Hepatic stellate cell (primary cell): ENCODE results near the gene HGF.
"Not testable (repeated sequence)": the region's sequence is repeated elsewhere in the genome, so short reads cannot be mapped to it uniquely, and the experiment has no call there.

Source experiments
- DNase-seq: peaks from one replicate; pipeline ENCODE4 v3.0.0; 2011; ENCODE audit warnings: low spot score

Gene HGF

DNA sequence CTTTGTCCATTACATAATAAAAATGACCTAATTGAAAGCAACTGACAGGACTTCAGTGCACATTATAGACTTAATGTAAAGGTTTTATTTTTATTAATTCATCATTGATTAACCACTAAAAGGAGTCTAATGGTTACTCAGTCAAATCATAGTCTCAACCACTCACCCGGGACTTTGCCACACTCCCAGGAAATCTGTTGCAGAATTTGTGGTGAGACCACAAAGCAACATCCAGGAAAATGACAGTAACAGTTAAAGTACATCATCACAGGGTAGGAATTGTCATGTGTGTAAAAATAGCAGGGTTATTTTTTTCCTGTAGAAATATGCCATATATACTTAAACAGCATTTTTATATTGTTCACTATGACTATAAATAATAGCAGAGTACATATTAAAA, 6.3 kb upstream of the HGF start:
- no peak for DNase-seq

DNA sequence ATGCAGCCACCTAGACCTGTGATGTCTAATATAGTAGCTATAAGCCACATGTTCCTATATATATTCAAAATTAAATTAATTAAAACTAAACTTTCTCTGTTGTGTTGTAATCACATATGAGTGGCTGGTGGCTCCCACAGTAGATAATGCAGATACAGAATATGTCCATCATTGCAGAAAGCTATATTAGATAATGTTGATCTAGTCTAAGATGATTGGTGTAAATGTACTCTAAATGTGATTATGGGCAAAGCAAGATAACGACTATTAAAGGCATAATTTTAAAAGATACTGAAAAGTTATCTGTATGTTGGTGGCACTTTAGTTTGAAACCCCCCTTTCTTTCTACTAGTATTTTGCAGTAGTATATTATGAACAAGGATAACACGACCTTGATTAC, 5.7 kb upstream of the HGF start:
- DNase-seq = no peak

DNA sequence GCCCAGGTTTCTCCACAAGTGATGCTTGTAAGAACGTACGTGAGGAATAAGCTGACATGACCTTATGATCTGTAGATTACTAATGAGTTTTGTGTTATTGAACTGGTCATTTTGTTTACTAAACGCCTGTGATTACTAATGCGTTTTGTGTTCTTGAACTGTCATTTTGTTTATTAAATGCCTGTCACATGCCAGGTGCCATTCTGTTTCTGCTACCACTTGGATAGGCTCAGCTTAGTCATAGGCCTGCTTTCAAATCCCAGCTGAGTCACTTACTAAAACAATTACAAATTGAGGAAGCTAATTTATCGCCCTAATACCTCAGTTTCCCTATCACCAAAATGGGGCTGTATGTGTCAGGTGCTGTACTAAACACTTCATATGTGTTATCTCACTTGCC, 4.7 kb upstream of the HGF start:
- DNase-seq = no peak

DNA sequence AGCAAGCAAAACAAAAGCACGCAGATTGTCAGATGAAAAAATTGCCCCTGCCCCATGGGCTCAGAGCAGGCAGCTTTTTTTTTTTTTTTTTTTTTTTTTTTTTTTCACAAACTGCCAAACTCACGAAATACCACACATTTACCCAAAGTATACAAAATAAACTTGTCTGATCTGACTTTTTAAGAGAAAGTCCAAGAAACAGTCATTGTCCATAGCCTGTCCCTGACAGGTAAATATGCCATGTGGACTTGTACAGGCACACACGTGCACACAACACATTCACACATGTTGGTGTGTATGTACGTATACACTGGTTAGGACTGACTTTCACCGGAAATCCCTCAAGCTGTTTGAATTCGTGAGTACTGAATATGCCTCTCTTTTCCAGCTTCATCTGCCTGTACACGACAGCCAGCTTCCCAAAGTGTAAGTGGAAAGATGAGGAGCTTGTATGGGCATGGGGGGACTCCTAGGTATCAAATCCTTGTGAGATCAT, 929 bp upstream of the HGF start:
- DNase-seq = no peak

DNA sequence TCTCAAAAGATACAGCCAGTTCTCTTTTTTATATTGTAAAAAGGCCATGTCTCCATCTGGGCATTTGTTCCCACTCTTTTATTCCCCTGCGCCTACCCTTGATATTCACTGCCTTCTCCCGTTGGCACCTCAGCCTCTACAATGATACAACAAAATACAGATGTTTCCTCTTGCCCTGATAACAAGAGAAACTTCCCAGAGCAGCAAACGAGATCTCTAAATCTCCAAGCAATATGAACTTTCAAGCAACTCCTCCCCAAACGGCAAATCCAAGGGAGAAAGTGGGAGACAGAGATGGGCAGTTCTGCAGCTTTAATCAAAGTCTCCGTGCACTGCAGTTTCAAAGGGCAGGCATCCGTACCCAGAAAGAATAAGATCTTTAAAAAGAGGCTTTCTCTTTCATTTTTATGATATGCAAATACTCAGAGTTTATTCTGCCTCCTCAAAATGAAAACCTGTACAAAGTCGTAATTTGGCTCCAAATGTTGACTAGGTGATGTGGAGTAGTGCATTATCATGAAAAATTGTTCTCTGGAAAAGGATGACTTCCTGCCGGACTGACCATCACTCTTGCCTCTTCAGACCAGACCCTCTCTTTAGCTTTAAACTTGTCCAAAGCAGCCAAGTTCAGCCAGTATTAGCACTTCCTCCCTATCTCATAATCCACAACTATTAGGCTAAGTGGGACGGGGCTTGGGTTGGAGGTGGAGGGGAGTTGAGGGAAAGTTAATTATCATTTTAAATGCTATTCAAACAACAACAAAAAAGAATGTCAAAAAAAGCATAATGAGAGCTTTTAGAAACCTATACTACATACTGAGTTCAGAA, 682 bp downstream of the HGF start:
- no peak for DNase-seq

DNA sequence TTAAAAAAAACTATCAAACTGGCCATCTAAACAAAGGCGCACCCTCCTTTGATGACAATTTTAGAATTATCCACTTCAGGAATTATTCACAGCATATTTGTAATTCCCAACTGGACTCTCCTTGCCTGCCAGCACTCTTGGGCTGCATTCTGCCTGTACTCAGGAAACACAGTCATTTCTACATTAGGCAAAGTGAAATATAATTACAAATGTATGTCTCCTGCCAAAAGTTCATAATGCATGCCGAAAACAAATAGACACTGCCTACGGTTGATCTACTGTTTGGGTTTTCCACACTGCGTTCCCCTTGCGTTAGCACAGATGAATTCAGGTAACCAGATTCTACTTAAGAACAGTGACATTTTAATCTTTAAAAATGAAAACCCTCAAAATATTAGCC, 1.9 kb downstream of the HGF start:
- peak; percentile 12 for DNase-seq

DNA sequence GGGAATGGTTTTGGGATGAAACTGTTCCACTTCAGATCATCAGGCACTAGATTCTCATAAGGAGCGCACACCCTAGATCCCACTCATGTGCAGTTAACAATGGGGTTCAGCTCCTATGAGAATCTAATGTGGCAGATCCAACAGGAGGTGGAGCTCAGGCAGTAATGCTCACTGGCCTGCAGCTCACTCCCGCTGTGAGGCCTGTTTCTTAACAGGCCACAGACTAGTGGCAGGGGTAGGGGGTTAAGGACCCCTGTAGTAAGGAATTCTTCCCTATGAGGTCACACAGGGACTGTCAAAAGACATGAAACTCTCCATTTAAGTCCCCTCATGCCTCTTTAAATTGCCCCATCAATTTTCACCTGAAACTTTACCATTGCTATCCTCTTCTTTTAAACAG, 8.0 kb downstream of the HGF start:
- DNase-seq = no peak

DNA sequence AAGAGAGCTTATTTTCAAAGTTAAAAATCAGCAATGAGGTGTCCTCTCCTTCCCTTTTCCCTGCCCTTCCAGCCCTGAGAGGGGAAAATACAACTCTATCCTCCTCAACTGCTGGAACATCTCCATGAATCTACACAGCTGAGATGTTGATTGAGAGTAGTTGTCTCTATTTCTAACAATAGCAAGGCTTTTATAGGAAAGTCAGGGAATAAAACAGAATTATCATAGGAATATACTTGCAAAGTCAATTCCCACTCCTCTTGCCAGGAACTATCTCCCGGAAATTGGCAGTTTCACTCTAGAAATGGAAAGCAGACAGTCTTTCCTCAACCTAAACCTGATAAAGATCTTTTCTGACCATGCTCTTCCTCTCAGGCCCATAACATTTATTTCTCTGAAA, 8.8 kb downstream of the HGF start:
- DNase-seq = no peak

DNA sequence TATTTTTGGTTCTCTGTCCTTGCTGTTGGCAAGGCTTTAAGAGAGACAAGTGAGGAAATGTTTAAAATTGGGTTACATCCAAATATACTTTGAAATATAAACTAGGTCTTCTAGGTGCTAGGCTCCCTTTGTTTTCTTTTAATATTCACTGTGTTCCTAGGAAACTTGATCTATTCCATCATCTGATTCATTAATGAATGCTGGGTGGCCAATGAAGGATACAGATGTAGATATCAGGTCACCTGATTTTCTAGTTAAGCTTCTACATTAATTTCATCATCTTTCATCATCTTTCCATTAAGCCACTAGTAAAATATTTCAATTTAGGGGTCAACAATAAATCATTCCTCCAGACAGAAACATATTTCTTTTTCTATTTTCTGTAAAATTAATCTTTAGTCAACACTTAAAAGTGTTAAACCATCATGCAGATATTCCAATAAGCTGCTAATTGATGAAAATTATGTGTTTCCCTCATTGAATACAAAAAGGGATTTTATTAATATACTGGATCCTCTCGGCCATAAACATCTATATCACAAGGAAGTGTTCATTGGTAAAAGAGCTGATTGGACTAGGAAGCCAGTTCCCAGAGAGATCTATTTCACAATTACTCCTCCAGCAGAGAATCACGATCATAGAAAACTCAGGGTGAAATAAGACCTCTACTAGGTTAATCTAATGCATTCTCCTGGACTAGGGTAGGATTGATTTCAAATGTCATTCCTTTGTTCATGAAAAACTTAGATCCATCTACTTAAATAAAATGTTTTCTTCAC, 14.7 kb downstream of the HGF start:
- DNase-seq = no peak

DNA sequence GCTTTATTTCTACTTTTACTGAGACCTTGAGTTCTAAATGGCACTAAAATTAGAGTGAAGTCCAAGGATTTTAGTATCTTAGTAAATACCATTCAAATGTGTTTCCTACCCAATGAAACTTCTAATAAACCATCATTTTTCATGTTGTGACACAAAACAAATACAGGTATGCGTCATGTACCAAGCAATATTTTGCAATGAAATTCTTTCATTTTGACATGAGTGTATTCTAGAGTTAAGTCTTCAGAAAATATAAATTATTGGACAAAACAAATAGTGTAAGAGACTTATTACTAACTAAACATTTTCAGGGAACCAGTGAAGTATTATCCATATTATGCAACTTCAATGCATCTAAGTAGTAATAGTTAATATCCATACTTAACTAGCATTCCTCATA, 16.5 kb downstream of the HGF start:
- DNase-seq = no peak

DNA sequence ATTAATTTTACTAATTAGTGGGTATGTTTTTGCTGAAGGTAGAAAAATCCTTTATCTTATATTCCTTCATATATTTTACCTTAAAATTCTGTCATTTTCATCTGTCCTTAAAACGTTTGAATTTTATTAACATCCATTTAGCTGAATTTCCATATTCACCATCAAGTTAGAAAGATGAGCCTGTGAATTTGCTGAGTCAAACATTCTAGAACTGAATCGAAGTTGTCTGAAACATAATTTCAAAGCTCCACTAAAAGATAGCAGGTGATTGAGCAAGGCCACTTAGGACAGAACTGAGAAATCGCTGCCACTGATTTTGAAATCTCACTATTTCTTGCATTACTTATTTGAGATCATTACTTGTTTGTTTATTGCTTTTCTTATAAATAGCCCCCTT, 17.5 kb downstream of the HGF start:
- DNase-seq = no peak

DNA sequence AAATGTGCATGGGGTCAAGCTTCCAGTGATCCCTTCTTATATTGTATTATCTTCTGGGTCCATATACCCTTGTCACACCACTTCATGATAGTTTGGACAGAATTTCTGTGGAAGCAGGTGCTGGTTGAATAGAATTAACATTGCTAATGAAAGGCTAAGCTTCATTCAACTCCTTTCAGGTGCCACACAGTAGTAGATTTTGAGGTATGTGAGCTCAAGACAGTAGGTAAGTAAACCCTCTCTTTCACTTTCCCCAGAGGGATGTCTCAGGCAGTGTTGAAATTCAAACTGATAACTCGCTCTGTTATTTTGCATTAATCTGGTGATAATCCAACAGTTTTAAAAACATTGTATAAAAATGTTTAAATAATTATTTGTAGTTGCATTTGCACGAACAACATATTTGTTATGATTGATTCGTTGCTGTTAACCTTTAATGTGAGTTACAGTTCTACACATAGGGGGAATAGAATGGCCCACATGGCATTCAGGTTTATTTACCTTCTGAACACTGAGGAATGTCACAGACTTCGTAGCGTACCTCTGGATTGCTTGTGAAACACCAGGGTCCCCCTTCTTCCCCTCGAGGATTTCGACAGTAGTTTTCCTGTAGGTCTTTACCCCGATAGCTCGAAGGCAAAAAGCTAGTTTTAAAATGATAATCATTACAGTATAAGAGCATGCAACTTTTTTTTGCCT, 18.1 kb downstream of the HGF start:
- no peak for DNase-seq

DNA sequence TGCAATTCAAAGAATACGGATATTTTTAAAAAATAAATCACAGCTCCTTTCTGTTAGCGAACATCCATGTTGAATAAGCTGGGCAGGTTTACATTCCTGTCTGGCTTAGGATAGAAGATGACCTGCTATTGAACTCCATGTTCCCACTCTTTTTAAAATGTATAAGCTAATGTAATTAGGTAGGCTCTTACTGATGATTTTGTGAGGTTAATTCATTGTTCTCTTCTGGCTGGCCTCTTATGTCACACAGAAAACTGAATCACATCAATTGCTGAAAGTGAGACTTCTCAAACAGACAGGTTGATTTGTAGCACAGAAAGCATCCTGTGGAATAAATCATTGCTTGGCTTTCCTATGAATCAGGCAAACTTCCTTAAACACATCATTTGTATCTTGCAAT, 24.2 kb downstream of the HGF start:
- DNase-seq = no peak

DNA sequence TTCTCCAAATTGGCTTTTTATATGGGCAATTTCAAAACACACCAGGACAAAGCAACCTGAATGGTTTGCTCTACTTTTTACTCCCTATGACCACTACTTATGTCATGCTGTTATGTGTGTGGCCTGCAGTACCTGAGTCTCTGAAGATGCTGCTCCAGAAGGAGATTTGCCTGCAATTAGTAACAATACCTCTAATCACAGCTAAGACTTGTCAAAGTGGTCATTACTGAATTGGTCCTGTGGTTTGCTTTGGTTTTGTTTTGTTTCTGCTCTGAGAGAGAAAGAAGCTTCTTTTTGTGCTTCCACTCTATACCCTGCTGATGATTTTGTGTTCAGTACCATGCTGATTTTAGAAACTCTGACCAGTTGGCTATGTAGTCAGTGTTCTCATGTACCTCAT, 25.5 kb downstream of the HGF start:
- DNase-seq = no peak

DNA sequence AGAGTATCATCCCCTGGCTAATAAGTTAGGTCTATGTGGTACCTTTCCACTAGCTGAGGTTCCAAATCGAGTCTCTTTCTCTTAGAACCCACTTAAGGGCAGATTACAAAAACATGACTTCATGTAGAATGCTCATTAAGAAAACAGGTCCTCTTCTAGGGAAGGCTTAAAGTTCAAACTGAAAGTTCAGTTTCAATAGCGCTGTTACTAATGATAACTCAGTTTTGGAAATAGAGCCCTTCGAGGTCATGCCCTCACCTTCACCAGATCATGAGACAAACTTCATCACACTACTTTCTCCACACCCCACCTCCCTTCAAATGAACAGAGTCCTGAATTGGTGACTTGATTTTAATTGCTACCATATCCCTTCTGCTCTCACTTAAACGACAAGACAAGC, 26.2 kb downstream of the HGF start:
- no peak for DNase-seq

DNA sequence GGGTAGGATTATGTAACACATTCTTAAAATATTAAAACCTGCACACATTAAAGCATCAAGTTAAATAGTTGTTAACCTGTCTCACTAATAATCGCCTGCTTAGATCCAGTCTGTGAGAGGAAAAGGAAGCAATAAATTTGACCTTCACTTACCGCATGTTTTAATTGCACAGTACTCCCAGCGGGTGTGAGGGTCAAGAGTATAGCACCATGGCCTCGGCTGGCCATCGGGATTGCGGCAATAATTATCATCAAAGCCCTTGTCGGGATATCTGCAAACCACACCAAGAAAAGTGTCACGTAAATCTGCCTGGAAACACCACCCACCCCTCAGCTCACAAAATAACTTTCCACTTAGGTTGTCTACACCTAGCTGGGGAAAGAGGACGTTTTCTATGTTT, 26.6 kb downstream of the HGF start:
- DNase-seq = no peak

DNA sequence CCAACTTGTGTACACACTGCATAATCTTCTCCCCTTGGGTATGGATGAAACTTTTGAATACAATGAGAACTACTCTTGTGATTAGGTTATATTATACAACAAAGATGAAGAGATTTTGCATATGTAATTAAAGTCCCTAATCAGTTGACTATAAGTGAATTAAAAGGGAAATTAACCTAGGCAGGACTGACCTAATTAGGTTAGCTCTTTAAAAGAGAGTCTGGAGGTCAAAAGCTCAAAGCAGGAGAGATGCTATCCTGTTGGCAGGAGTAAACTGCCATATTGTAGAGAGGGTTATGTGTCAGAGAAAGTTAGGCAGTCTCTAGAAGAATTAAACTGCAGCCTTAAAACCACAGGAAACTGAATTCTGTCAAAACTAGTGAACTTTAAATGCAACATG, 29.4 kb downstream of the HGF start:
- no peak for DNase-seq

DNA sequence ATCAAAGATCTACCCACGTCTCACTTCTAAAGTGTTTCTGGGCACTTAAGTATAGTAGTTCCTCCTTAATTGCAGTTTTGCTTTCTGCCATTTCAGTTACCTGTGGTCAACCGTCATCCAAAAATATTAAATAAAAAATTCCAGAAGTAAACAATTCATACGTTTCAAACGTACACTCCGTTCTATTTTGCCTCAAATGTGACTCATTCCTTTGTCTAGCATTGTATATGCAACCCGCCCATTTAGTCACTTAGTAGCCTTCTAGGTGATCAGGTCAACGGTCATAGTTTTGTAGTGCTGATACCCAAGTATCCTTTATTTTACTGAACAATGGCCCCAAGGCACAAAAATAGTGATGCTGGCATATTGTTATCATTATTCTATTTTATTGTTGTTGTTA, 33.8 kb downstream of the HGF start:
- no peak for DNase-seq

DNA sequence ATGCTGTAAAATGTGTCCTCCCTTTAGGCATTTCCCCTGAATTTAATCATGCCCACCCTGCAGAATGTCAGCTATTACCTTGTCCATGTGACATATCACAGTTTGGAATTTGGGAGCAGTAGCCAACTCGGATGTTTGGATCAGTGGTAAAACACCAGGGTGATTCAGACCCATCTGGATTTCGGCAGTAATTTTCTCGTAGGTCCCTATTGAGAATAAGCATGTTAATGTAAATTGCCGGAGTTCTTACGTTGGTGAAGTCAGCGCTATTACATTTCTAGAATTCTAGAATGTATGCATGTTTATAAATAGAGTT, 44.1 kb downstream of the HGF start:
- peak; percentile 56 for DNase-seq

DNA sequence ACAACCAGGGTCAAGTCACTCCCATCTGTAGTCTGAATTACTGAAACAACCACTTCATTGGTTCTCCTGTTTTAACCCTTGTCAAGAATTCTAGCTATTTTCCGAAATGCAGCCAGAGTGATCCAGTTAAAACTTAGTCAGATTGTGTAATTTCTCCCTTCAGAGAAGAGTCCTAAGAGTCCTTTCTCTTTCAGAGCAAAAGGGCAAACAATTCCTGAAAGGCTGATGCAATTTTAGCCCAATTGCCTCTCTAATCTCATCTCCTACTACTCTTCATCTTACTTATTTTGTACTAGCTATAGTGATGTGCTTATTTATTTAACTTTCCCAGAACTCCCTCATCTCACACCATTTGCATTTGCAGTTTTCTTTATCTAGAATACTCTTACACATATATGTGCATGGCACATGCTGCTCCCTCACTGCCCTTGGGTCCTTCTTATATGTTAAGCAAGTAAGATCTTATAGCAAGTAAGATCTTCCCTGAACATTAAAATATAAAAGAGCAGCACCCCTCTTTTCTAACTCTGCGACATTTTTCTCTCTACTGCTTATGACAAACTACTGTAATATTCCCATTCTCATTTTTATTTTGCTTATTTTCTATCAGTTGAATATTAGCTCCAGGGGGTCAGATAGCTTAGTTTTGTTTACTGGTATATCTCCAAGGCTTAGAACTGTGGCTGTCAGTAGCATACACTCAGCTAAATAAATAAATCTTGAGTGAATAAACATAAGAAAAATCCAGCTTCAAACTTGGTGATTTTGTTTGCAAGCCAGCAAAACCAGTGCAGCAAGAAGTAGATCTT, 44.6 kb downstream of the HGF start:
- DNase-seq = peak; percentile 4

DNA sequence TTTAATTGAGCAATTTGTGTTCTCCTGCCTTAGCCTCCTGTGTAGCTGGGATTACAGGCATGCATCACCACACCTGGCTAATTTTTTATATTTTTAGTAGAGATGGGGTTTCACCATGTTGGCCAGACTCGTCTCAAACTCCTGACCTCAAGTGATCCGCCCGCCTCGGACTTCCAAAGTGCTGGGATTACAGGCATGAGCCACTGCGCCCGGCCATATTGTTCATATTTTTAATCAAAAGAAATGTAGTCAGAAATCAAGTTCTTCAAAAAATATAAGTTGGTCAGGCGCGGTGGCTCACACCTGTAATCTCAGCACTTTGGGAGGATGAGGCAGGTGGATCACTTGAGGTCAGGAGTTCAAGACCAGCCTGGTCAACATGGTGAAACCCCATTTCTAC, 47.6 kb downstream of the HGF start:
- not testable (repeated sequence) for DNase-seq

DNA sequence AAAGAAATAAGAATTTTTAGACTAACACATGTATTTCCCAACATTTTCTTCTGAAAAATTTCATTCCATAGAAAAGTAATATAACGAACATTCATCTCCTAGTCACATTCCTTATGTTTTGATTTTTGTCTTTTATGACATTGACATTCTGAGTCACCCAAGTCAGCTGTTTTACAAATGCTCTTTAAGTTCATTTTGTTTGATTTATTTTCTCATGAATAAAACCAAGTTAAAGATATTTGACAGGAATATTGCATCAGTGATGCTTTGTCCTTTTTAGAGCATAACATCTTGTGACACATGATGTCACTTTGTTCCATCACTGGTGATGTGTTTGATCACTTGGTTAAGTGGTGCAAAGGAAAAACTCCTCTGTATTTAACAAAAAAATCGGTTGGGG, 48.4 kb downstream of the HGF start:
- no peak for DNase-seq
